ENCODE results near the gene BCKDHA.

The BCKDHA gene

GRCh38 chr19:41397086-41398049, at the start of gene BCKDHA, which contains the start of gene EXOSC5:
TSS of gene BCKDHA (plus strand) at chr19:41397818. CDS start at chr19:41397828, 10 bp downstream.
TSS of gene EXOSC5 (minus strand) at chr19:41397359. CDS start at chr19:41397328, 31 bp downstream.
- DNase-seq: peak; percentile 99

GRCh38 chr19:41350735-41351338, 46.8 kb upstream of the BCKDHA start:
- DNase-seq: no peak

- peak; percentile 88 to 89 for DNase-seq
Measured at GRCh38 chr19:41351339-41352245, 46.0 kb upstream of the BCKDHA start.

DNA sequence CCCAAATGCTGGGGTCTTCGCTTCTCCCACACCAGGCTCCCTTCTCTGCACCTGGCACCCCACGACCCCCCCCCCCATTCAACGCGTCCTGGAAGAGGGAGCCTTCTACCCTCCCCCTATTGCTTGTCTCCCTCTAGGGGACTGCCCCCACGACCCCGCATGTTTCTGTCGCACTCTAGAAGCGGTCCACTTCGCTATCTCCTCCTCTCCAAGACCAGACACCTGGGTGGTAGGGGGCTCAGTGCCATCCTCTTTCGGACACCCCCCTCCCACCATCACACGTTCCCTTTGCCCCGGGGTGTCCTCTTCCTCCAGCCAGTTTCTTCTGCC, 45.4 kb upstream of the BCKDHA start:
- no peak for DNase-seq

GRCh38 chr19:41352609-41353465, 44.8 kb upstream of the BCKDHA start:
- peak; percentile 85 to 89 for DNase-seq

DNA sequence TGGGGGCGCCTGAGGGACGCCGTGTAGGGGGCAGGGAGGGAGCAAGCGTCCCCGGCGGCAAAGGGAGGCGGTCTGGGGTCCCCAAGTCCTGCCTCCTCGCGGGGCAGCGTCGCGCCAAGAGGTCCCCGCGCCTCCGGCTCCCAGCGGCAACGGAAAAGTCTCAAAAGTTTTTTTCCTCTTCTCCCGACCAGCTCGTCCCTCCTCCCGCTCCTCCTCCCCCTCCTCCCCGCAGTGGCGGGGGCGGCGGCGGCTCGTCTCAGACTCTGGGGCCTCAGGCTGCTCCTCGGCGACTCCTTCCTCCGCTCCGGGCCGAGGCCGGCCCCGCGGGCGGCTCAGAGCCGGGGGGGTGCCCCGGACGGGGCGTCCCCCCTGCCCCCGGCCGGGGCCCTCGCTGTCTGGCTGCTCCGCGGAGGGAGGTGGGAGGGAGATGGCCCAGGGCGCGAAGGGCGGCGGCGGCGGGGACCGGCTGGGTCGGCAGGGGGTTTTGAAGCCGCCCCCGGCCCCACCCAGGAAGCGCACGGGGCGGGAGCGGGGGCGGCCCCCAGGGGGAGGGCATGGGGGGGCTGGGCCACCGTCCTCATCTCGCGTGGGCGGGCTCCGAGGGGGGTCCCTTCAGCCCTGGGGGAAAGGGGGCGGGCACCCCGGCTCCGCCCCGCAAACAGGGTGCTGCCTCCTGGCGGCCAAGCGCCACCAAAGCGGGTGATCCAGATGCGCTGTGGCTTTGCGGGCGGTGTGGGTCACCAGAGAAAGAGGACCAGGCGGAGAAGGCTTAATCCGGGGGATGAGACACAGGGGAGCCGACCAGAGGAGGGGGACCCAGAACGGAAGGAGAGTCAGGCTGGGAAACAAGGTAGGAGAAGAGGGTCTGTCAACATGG, 43.9 kb upstream of the BCKDHA start, which contains the start of gene TGFB1:
Gene TGFB1 (minus strand): TSS at position 457 of the 877 bp plus-strand sequence. CDS start 878 bp downstream, outside the sequence.
- DNase-seq: peak; percentile 92 to 94

GRCh38 chr19:41354343-41354953, 43.2 kb upstream of the BCKDHA start:
- DNase-seq: no peak

DNA sequence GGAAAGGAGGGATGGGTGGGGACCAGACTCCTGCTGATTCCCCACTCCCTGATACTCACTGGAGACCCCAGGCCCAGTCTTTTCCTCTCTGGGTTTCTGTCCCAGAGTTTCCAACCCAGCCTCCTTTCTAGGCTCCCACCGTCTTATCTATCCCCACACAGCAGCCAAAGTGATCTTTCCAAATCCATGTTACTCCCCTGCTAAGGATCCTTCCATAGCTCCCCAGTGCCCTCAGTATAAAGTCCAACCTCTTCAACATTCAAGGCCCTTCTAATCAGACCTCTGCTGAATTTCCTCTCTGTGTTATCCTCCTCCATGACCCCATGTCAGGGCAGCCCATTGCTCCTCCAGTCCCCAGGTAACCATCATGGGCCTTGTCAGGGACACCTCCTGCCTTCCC, 42.6 kb upstream of the BCKDHA start:
- no peak for DNase-seq

GRCh38 chr19:41355802-41356201, 41.8 kb upstream of the BCKDHA start:
- peak in 1 of 2 experiments; percentile 36 for DNase-seq

GRCh38 chr19:41356984-41357739, 40.5 kb upstream of the BCKDHA start:
- DNase-seq: peak in 1 of 2 experiments; percentile 52

GRCh38 chr19:41357746-41358145, 39.9 kb upstream of the BCKDHA start:
- no peak for DNase-seq

GRCh38 chr19:41359741-41360140, 37.9 kb upstream of the BCKDHA start:
- DNase-seq: no peak

GRCh38 chr19:41362143-41362847, 35.3 kb upstream of the BCKDHA start:
- no peak for DNase-seq

- no peak for DNase-seq
Measured at GRCh38 chr19:41363371-41363752, 34.3 kb upstream of the BCKDHA start.

GRCh38 chr19:41363753-41364523, 33.7 kb upstream of the BCKDHA start, which contains the start of gene B9D2:
TSS of gene B9D2 (minus strand) at chr19:41364149. CDS start at chr19:41363519, 630 bp downstream.
- DNase-seq: peak; percentile 98

- DNase-seq: no peak
Measured at GRCh38 chr19:41364524-41365391, 32.9 kb upstream of the BCKDHA start.

DNA sequence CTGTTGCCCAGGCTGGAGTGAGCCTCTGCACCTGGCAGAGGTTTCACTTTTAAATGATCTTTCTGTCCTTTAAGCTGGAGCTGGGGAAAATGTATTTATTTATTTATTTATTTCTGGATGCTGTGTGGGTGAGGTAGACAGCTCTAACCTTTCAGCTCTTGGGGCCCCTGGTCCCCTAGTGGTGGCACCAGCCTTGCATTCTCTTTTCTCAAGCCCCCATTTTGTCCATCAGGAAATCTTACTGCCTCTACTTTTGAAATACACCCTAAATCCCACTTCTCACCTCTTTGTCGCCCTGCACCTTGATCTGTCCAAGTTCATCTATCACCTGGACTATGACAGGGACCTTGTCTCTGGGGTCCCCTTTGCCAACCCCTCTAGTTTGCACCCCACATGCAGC, 31.5 kb upstream of the BCKDHA start:
- DNase-seq: peak in 1 of 2 experiments; percentile 41
